ENCODE data around the gene ADGRG3.

Gene ADGRG3

GRCh38 chr16:57703416-57704010, 35.4 kb downstream of the ADGRG3 start:
- H3K27me3 ChIP-seq = no peaks in the 10 kb centered on the region
- no peak overlapping the region for H3K4me3 ChIP-seq (ENCODE audit: low read depth, low read length)
- TF ChIP-seq, protein P1, sequence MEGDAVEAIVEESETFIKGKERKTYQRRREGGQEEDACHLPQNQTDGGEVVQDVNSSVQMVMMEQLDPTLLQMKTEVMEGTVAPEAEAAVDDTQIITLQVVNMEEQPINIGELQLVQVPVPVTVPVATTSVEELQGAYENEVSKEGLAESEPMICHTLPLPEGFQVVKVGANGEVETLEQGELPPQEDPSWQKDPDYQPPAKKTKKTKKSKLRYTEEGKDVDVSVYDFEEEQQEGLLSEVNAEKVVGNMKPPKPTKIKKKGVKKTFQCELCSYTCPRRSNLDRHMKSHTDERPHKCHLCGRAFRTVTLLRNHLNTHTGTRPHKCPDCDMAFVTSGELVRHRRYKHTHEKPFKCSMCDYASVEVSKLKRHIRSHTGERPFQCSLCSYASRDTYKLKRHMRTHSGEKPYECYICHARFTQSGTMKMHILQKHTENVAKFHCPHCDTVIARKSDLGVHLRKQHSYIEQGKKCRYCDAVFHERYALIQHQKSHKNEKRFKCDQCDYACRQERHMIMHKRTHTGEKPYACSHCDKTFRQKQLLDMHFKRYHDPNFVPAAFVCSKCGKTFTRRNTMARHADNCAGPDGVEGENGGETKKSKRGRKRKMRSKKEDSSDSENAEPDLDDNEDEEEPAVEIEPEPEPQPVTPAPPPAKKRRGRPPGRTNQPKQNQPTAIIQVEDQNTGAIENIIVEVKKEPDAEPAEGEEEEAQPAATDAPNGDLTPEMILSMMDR (IDR thresholded peaks at IDR 0.05; ENCODE audit: low read depth, low read length) = no peak
- H3K4me1 ChIP-seq = no peaks in the 10 kb centered on the region
- no peaks in the 10 kb centered on the region for H3K36me3 ChIP-seq
- H3K9me3 ChIP-seq = no peaks in the 10 kb centered on the region
- DNase-seq = no peak

DNA sequence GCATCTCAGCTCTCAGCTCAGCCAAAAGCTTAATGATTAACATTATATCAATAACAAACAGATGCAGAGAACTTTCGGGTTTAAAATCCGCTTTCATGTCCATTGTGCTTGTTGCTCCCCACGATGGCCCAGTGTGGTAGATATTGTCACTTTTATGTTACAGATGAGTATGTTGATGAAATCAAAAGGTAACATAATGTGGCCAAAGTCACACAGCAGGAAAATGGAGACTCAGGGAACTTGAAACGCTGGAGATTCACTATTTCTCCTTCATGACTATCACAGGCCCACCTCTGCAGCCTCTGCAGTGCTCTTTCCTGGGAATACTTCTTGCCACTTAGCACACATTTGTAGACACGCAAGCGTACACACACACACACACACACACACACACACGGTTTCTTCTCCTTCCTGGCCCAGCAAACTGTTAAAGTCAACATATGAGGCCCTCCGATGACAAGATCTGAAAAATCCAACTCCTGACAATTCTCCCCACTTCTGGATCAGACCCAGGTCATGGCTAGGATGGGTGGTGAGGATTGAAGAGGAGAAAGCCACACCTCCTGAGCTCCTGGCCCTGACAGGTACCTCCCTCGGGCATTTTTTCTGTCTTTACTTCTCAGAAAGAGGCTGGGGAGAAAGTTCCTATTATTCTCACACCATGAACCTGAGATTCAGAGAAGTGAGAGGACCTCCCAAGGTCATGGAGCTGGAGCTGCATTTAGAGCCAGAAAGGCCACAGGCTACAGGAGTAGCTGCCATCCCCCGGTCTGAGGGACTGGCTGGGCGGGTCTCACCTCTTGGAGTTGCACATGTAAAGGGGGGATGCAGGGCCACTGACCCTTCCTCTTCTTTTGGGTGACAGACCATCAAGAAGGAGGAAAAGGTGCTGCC, 36.2 kb downstream of the ADGRG3 start:
- TF ChIP-seq, protein P1 (IDR thresholded peaks at IDR 0.05; ENCODE audit: low read depth, low read length) = no peak
- no peaks in the 10 kb centered on the region for H3K27me3 ChIP-seq
- no peaks in the 10 kb centered on the region for H3K36me3 ChIP-seq
- H3K4me1 ChIP-seq = no peaks in the 10 kb centered on the region
- no peaks in the 10 kb centered on the region for H3K9me3 ChIP-seq
- DNase-seq = no peak
- no peak overlapping the region for H3K4me3 ChIP-seq (ENCODE audit: low read depth, low read length)

GRCh38 chr16:57704905-57705852, 37.1 kb downstream of the ADGRG3 start:
- TF ChIP-seq, protein P1 (IDR thresholded peaks at IDR 0.05; ENCODE audit: low read depth, low read length) = no peak
- Histone ChIP-seq H3K9me3 (no peaks in the 10 kb centered on the region), H3K36me3 (no peaks in the 10 kb centered on the region), H3K4me3 (ENCODE audit: low read depth, low read length) (no peak overlapping the region), H3K27me3 (no peaks in the 10 kb centered on the region), H3K4me1 (no peaks in the 10 kb centered on the region)
- no peak for DNase-seq

- Histone ChIP-seq H3K27me3 (no peaks in the 10 kb centered on the region), H3K9me3 (no peaks in the 10 kb centered on the region), H3K36me3 (no peaks in the 10 kb centered on the region), H3K4me3 (ENCODE audit: low read depth, low read length) (no peak overlapping the region), H3K4me1 (no peaks in the 10 kb centered on the region; the same call in 1 of the 2 replicates)
- DNase-seq = no peak
- TF ChIP-seq, protein P1 (IDR thresholded peaks at IDR 0.05; ENCODE audit: low read depth, low read length) = no peak
Measured at GRCh38 chr16:57706717-57707116, 38.6 kb downstream of the ADGRG3 start.

DNA sequence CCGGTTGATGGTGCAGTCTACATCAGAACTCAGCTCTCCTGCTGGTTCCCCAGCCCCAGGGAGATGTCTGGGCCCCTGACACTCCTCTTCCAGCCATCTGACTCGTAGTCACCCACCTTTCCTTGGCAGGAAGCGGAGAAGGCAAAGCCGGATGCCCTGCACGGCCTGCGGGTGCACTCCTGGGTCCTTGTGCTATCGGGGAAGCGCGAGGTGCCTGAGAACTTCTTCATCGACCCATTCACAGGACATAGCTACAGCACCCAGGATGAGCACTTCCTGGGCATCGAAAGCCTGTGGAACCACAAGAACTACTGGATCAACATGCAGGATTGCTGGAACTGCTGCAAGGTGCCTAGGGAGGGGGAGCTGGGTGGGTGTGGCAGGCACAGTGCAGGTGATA, 39.2 kb downstream of the ADGRG3 start:
- DNase-seq = no peak
- Histone ChIP-seq H3K27me3 (no peaks in the 10 kb centered on the region), H3K4me1 (no peaks in the 10 kb centered on the region; the same call in 1 of the 2 replicates), H3K36me3 (no peaks in the 10 kb centered on the region), H3K9me3 (no peaks in the 10 kb centered on the region), H3K4me3 (ENCODE audit: low read depth, low read length) (no peak overlapping the region)
- TF ChIP-seq, protein P1 (IDR thresholded peaks at IDR 0.05; ENCODE audit: low read depth, low read length) = no peak
